ENCODE data around the gene DOK7.
"Not testable (repeated sequence)": the region's sequence is repeated elsewhere in the genome, so short reads cannot be mapped to it uniquely, and the experiment has no call there.

The DOK7 gene

GRCh38 chr4:3443750-3444309, 19.3 kb upstream of the DOK7 start:
- no peak for DNase-seq

- no peak for DNase-seq
Measured at GRCh38 chr4:3444351-3445110, 18.6 kb upstream of the DOK7 start.

GRCh38 chr4:3445111-3445820, 17.8 kb upstream of the DOK7 start:
- no peak for DNase-seq

- DNase-seq, result no peak
Measured at GRCh38 chr4:3445829-3446545, 17.1 kb upstream of the DOK7 start.

- DNase-seq, result no peak
Measured at GRCh38 chr4:3446631-3447320, 16.3 kb upstream of the DOK7 start.

- no peak for DNase-seq
Measured at GRCh38 chr4:3447431-3448395, 15.4 kb upstream of the DOK7 start.

GRCh38 chr4:3449047-3449573, 14.0 kb upstream of the DOK7 start:
- DNase-seq, result no peak

- no peak for DNase-seq
Measured at GRCh38 chr4:3449574-3450534, 13.3 kb upstream of the DOK7 start.

- DNase-seq, result no peak
Measured at GRCh38 chr4:3450643-3451042, 12.5 kb upstream of the DOK7 start.

GRCh38 chr4:3451956-3452355, 11.2 kb upstream of the DOK7 start:
- no peak for DNase-seq

GRCh38 chr4:3452376-3452775, 10.7 kb upstream of the DOK7 start:
- no peak for DNase-seq

GRCh38 chr4:3455596-3455995, 7.5 kb upstream of the DOK7 start:
- not testable (repeated sequence) for DNase-seq

GRCh38 chr4:3458371-3458770, 4.7 kb upstream of the DOK7 start:
- DNase-seq, result no peak

GRCh38 chr4:3459156-3459555, 4.0 kb upstream of the DOK7 start:
- not testable (repeated sequence) for DNase-seq

GRCh38 chr4:3460926-3461325, 2.2 kb upstream of the DOK7 start:
- no peak for DNase-seq

GRCh38 chr4:3461515-3462291, 1.4 kb upstream of the DOK7 start:
- DNase-seq, result no peak

GRCh38 chr4:3462321-3462789, 751 bp upstream of the DOK7 start:
- no peak for DNase-seq

- no peak for DNase-seq
Measured at GRCh38 chr4:3463556-3464348, 646 bp downstream of the DOK7 start.
